ENCODE measurements around the gene VILL.

The VILL gene

DNA sequence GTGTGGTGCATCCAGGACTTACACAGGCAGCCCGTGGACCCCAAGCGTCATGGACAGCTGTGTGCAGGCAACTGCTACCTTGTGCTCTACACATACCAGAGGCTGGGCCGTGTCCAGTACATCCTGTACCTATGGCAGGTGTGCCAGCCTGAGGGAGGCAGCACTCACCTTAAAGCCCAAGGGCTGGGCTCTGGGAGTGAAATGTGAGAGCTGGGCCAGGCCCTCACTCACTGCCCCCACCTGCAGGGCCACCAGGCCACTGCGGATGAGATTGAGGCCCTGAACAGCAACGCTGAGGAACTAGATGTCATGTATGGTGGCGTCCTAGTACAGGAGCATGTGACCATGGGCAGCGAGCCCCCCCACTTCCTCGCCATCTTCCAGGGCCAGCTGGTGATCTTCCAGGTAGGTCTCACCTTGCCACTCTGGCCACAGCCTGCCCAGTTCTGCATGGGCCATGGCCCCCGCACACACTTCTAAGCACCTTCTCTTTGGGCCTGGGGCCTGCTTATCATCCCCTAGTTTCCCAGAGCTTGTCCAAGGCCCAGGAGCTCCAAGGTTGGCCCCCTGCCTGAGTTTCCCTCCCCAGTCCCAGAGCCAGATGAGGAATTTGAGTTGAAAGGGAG is 11.0 kb downstream of the VILL start:
- 0 out of 2 replicates have a peak, but pooled peaks cover 7% of the 10 kb centered on the region for H3K27me3 ChIP-seq (ENCODE audit: control insufficient read depth, insufficient read depth, low read length)
- no peaks in the 10 kb centered on the region for H3K9me3 ChIP-seq (ENCODE audit: control insufficient read depth, insufficient read depth, low read length)
- H3K9ac ChIP-seq (ENCODE audit: low read depth, low read length), result no peak overlapping the region
- 0 out of 2 replicates have a peak, but pooled peaks cover 6% of the 10 kb centered on the region for H3K4me1 ChIP-seq (ENCODE audit: control insufficient read depth, insufficient read depth, low read length)
- no peak overlapping the region for H3K4me3 ChIP-seq (ENCODE audit: low read depth, low read length)
- H3K36me3 ChIP-seq (ENCODE audit: control insufficient read depth, insufficient read depth, low read length), result peaks cover 8% of the 10 kb centered on the region; the same call in 1 of the 2 replicates
- no peak overlapping the region for H3K27ac ChIP-seq (ENCODE audit: low read depth, low read length)

DNA sequence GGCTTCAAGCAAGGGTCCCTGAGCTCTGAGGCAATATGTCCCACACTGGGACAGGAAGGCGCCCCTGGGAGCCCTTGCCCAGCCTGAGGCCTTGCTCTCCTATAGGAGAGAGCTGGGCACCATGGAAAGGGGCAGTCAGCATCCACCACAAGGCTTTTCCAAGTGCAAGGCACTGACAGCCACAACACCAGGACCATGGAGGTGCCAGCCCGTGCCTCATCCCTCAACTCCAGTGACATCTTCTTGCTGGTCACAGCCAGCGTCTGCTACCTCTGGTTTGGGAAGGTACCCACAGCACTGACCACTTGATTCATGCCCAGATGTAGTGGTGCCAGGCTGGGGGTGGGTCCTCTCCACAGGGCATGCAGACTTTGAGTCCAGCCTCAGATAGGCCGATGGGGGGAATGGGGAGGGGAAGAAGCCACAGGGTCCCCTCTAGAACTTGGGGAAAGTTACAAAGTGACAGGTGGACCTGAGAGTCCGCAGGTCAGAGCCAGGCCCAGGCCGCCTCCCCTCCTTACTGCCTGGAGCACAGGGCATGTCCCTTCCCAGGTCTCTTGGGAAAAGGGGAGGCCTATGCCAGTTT is 11.8 kb downstream of the VILL start:
- no peak overlapping the region for H3K9ac ChIP-seq (ENCODE audit: low read depth, low read length)
- H3K27me3 ChIP-seq (ENCODE audit: control insufficient read depth, insufficient read depth, low read length), result 0 out of 2 replicates have a peak, but pooled peaks cover 7% of the 10 kb centered on the region
- H3K36me3 ChIP-seq (ENCODE audit: control insufficient read depth, insufficient read depth, low read length), result peaks cover 11% of the 10 kb centered on the region
- 0 out of 2 replicates have a peak, but pooled peaks cover 6% of the 10 kb centered on the region for H3K4me1 ChIP-seq (ENCODE audit: control insufficient read depth, insufficient read depth, low read length)
- no peaks in the 10 kb centered on the region for H3K9me3 ChIP-seq (ENCODE audit: control insufficient read depth, insufficient read depth, low read length)
- no peak overlapping the region for H3K4me3 ChIP-seq (ENCODE audit: low read depth, low read length)
- H3K27ac ChIP-seq (ENCODE audit: low read depth, low read length), result no peak overlapping the region

GRCh38 chr3:38002940-38003339 is 12.4 kb downstream of the VILL start:
- H3K4me3 ChIP-seq (ENCODE audit: low read depth, low read length), result no peak overlapping the region
- peaks cover 16% of the 10 kb centered on the region for H3K36me3 ChIP-seq (ENCODE audit: control insufficient read depth, insufficient read depth, low read length)
- no peaks in the 10 kb centered on the region for H3K9me3 ChIP-seq (ENCODE audit: control insufficient read depth, insufficient read depth, low read length)
- no peak overlapping the region for H3K27ac ChIP-seq (ENCODE audit: low read depth, low read length)
- no peak overlapping the region for H3K9ac ChIP-seq (ENCODE audit: low read depth, low read length)
- H3K4me1 ChIP-seq (ENCODE audit: control insufficient read depth, insufficient read depth, low read length), result 0 out of 2 replicates have a peak, but pooled peaks cover 6% of the 10 kb centered on the region
- 0 out of 2 replicates have a peak, but pooled peaks cover 7% of the 10 kb centered on the region for H3K27me3 ChIP-seq (ENCODE audit: control insufficient read depth, insufficient read depth, low read length)

- no peak overlapping the region for H3K4me3 ChIP-seq (ENCODE audit: low read depth, low read length)
- no peak overlapping the region for H3K9ac ChIP-seq (ENCODE audit: low read depth, low read length)
- H3K27ac ChIP-seq (ENCODE audit: low read depth, low read length), result no peak overlapping the region
- peaks cover 18% of the 10 kb centered on the region for H3K36me3 ChIP-seq (ENCODE audit: control insufficient read depth, insufficient read depth, low read length)
- H3K9me3 ChIP-seq (ENCODE audit: control insufficient read depth, insufficient read depth, low read length), result no peaks in the 10 kb centered on the region
- 0 out of 2 replicates have a peak, but pooled peaks cover 4% of the 10 kb centered on the region for H3K4me1 ChIP-seq (ENCODE audit: control insufficient read depth, insufficient read depth, low read length)
- H3K27me3 ChIP-seq (ENCODE audit: control insufficient read depth, insufficient read depth, low read length), result 0 out of 2 replicates have a peak, but pooled peaks cover 2% of the 10 kb centered on the region
Measured at GRCh38 chr3:38003371-38003816, 12.8 kb downstream of the VILL start.

- peaks cover 18% of the 10 kb centered on the region for H3K36me3 ChIP-seq (ENCODE audit: control insufficient read depth, insufficient read depth, low read length)
- H3K4me3 ChIP-seq (ENCODE audit: low read depth, low read length), result no peak overlapping the region
- H3K4me1 ChIP-seq (ENCODE audit: control insufficient read depth, insufficient read depth, low read length), result no peaks in the 10 kb centered on the region
- H3K9me3 ChIP-seq (ENCODE audit: control insufficient read depth, insufficient read depth, low read length), result no peaks in the 10 kb centered on the region
- H3K27ac ChIP-seq (ENCODE audit: low read depth, low read length), result no peak overlapping the region
- no peaks in the 10 kb centered on the region for H3K27me3 ChIP-seq (ENCODE audit: control insufficient read depth, insufficient read depth, low read length)
- H3K9ac ChIP-seq (ENCODE audit: low read depth, low read length), result no peak overlapping the region
Measured at GRCh38 chr3:38003817-38004414, 13.3 kb downstream of the VILL start.

DNA sequence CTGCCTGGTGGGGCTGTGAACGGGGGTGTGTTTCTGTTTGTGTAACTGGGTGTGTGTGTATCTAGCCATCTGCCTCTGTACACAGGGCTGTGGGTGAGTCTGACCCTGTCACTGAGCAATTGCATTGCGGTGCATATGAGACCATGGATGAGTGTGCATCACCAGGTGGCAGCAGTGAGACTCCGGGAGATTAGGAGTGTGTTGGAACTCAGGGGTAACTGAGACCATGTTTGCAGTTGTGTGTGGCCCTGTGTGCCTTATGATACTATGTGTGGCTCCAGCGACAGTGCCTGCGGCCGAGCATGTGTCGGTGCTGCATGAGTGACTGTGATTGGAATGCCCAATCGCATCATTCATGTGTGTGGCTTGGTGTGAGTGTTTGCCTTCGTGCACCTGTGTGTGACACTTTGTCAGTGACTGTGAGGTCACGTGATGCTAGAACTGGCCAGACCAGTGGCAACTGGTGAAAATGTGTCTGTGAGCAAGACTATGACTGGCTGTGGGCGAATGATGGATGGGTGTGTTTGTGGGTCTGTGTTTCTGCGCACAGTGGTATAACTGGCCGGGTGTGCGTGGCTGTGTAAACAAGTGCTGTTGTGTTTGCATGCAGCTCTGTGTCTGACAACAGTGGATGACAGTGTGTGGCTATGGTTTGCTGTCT is 14.0 kb downstream of the VILL start:
- Histone ChIP-seq H3K9me3 (ENCODE audit: control insufficient read depth, insufficient read depth, low read length) (no peaks in the 10 kb centered on the region), H3K9ac (ENCODE audit: low read depth, low read length) (no peak overlapping the region), H3K27me3 (ENCODE audit: control insufficient read depth, insufficient read depth, low read length) (no peaks in the 10 kb centered on the region), H3K4me3 (ENCODE audit: low read depth, low read length) (no peak overlapping the region), H3K36me3 (ENCODE audit: control insufficient read depth, insufficient read depth, low read length) (peaks cover 18% of the 10 kb centered on the region), H3K4me1 (ENCODE audit: control insufficient read depth, insufficient read depth, low read length) (no peaks in the 10 kb centered on the region), H3K27ac (ENCODE audit: low read depth, low read length) (no peak overlapping the region)

- no peak overlapping the region for H3K4me3 ChIP-seq (ENCODE audit: low read depth, low read length)
Measured at GRCh38 chr3:38005076-38006020, 14.8 kb downstream of the VILL start.

GRCh38 chr3:38006031-38006430 is 15.4 kb downstream of the VILL start:
- H3K9me3 ChIP-seq (ENCODE audit: control insufficient read depth, insufficient read depth, low read length), result no peaks in the 10 kb centered on the region
- peaks cover 18% of the 10 kb centered on the region for H3K36me3 ChIP-seq (ENCODE audit: control insufficient read depth, insufficient read depth, low read length)
- H3K4me1 ChIP-seq (ENCODE audit: control insufficient read depth, insufficient read depth, low read length), result no peaks in the 10 kb centered on the region
- no peak overlapping the region for H3K4me3 ChIP-seq (ENCODE audit: low read depth, low read length)
- H3K9ac ChIP-seq (ENCODE audit: low read depth, low read length), result no peak overlapping the region
- H3K27ac ChIP-seq (ENCODE audit: low read depth, low read length), result no peak overlapping the region
- H3K27me3 ChIP-seq (ENCODE audit: control insufficient read depth, insufficient read depth, low read length), result no peaks in the 10 kb centered on the region

More at GRCh38 chr3:38005076-38006020, 14.8 kb downstream of the VILL start:
- Histone ChIP-seq H3K36me3 (ENCODE audit: control insufficient read depth, insufficient read depth, low read length) (peaks cover 18% of the 10 kb centered on the region), H3K9me3 (ENCODE audit: control insufficient read depth, insufficient read depth, low read length) (no peaks in the 10 kb centered on the region), H3K4me1 (ENCODE audit: control insufficient read depth, insufficient read depth, low read length) (no peaks in the 10 kb centered on the region), H3K9ac (ENCODE audit: low read depth, low read length) (no peak overlapping the region), H3K27ac (ENCODE audit: low read depth, low read length) (no peak overlapping the region), H3K27me3 (ENCODE audit: control insufficient read depth, insufficient read depth, low read length) (no peaks in the 10 kb centered on the region)

GRCh38 chr3:38006445-38006995 is 15.9 kb downstream of the VILL start:
- Histone ChIP-seq H3K9ac (ENCODE audit: low read depth, low read length) (no peak overlapping the region), H3K36me3 (ENCODE audit: control insufficient read depth, insufficient read depth, low read length) (peaks cover 18% of the 10 kb centered on the region), H3K4me1 (ENCODE audit: control insufficient read depth, insufficient read depth, low read length) (no peaks in the 10 kb centered on the region), H3K27me3 (ENCODE audit: control insufficient read depth, insufficient read depth, low read length) (no peaks in the 10 kb centered on the region), H3K27ac (ENCODE audit: low read depth, low read length) (no peak overlapping the region), H3K4me3 (ENCODE audit: low read depth, low read length) (no peak overlapping the region), H3K9me3 (ENCODE audit: control insufficient read depth, insufficient read depth, low read length) (no peaks in the 10 kb centered on the region)

- Histone ChIP-seq H3K27ac (ENCODE audit: low read depth, low read length) (no peak overlapping the region), H3K4me3 (ENCODE audit: low read depth, low read length) (no peak overlapping the region), H3K4me1 (ENCODE audit: control insufficient read depth, insufficient read depth, low read length) (no peaks in the 10 kb centered on the region), H3K9ac (ENCODE audit: low read depth, low read length) (no peak overlapping the region), H3K36me3 (ENCODE audit: control insufficient read depth, insufficient read depth, low read length) (peaks cover 18% of the 10 kb centered on the region), H3K9me3 (ENCODE audit: control insufficient read depth, insufficient read depth, low read length) (no peaks in the 10 kb centered on the region), H3K27me3 (ENCODE audit: control insufficient read depth, insufficient read depth, low read length) (no peaks in the 10 kb centered on the region)
Measured at GRCh38 chr3:38007754-38008090, 17.1 kb downstream of the VILL start.
